Endothelial cell of umbilical vein (primary cell): ENCODE results near the gene HDAC4. TPM values are rescaled to one million over a fixed set of nuclear protein-coding genes. Genes with fewer than 3 reads are reported as not detected.

ENCODE experiments used
- BruUV-seq: library from RNA; stranded (reverse); fragments of 400-500 nt; replicated peaks from 2 replicates; lab custom pipeline; 2021; lab: Mats Ljungman, UMichigan
- CTCF ChIA-PET: fragments of 300-600, 350-600 bp; sonication (Branson Sonifier 250); formaldehyde crosslinking; loops from one replicate; lab custom pipeline; 2021; ENCODE audit warnings: antibody characterized with exemption, inconsistent platforms; lab: Charles Lee
- POLR2A ChIA-PET: fragments of 300-600, 350-600 bp; sonication (Branson Sonifier 250); formaldehyde crosslinking; loops from one replicate; lab custom pipeline; 2021; ENCODE audit warnings: antibody characterized with exemption, inconsistent platforms; lab: Charles Lee
- DNase-seq: peaks from one replicate; pipeline ENCODE4 v3.0.0-alpha.2; 2011; ENCODE audit warnings: low read depth, low spot score
- FAIRE-seq: peaks from 2 replicates; lab custom pipeline; 2011; peaks lifted over from hg19 to GRCh38; lab: Jason Lieb, UNC
- H2AFZ ChIP-seq: 2 replicates; pipeline ENCODE4 v1.6.0; 2012; ENCODE audit warnings: low read depth, low read length, control low read depth, inconsistent platforms
- H3K27ac ChIP-seq: 2 replicates; pipeline ENCODE4 v1.5.1; 2011; ENCODE audit warnings: low read depth, mild to moderate bottlenecking, control low read depth, low read length, moderate library complexity; ENCODE audit not compliant: insufficient read depth
- H3K27me3 ChIP-seq, 2 experiments: 2 replicates each; pipeline versions ENCODE4 v1.6.0 to v1.6.1; 2011; ENCODE audit warnings: low read length in 2 of 2, mixed read lengths in 1 of 2; ENCODE audit not compliant: control insufficient read depth in 2 of 2, insufficient read depth in 2 of 2
- H3K36me3 ChIP-seq, 2 experiments: 2 replicates in 1 of 2; 3 replicates in 1 of 2; pipeline ENCODE4 v1.5.1; 2011; ENCODE audit warnings: low read length in 2 of 2, mild to moderate bottlenecking in 1 of 2, moderate library complexity in 1 of 2; ENCODE audit not compliant: control insufficient read depth in 2 of 2, insufficient read depth in 2 of 2; ENCODE audit errors: extremely low read depth in 1 of 2
- H3K4me1 ChIP-seq: 3 replicates; pipeline ENCODE4 v1.5.1; 2011; ENCODE audit warnings: mild to moderate bottlenecking, low read length; ENCODE audit not compliant: control insufficient read depth, insufficient read depth; ENCODE audit errors: extremely low read depth
- H3K4me2 ChIP-seq: 2 replicates; pipeline ENCODE4 v1.6.1; 2011; ENCODE audit warnings: low read length, control low read depth, mixed read lengths; ENCODE audit not compliant: insufficient read depth
- H3K4me3 ChIP-seq, 3 experiments: fragments of 200-600 bp in 1 of 3; sonication (generic), shearing (Covaris generic) in 1 of 3; replicated peaks in 1 of 3; 2 replicates each; pipeline ENCODE4 v1.5.1; 2011 to 2016; ENCODE audit warnings: control low read depth in 3 of 3, low read length in 3 of 3, mild to moderate bottlenecking in 2 of 3, inconsistent platforms in 1 of 3, low read depth in 1 of 3, moderate library complexity in 1 of 3; ENCODE audit not compliant: insufficient read depth in 1 of 3
- H3K79me2 ChIP-seq: 2 replicates; pipeline ENCODE4 v1.6.0; 2012; ENCODE audit warnings: low read length, inconsistent platforms; ENCODE audit not compliant: control insufficient read depth, insufficient read depth
- H3K9ac ChIP-seq: replicated peaks from 2 replicates; pipeline ENCODE3; 2011; ENCODE audit warnings: low read length, control low read depth; ENCODE audit not compliant: insufficient read depth; ENCODE audit errors: extremely low read depth
- H3K9me1 ChIP-seq: replicated peaks from 3 replicates; pipeline ENCODE4 v1.6.0; 2011; ENCODE audit warnings: mild to moderate bottlenecking, low read length; ENCODE audit not compliant: control insufficient read depth, insufficient read depth; ENCODE audit errors: extremely low read depth
- H3K9me3 ChIP-seq: replicated peaks from 2 replicates; pipeline ENCODE4 v1.5.1; 2012; ENCODE audit warnings: low read length, inconsistent platforms; ENCODE audit not compliant: control insufficient read depth, insufficient read depth
- H4K20me1 ChIP-seq: replicated peaks from 2 replicates; pipeline ENCODE3; 2011; ENCODE audit warnings: mild to moderate bottlenecking, low read length; ENCODE audit not compliant: control insufficient read depth, insufficient read depth; ENCODE audit errors: extremely low read depth
- CTCF ChIP-seq, 2 donors: IDR thresholded peaks; 1 replicate in 1 of 2; 2 replicates in 1 of 2; pipeline ENCODE4 v1.5.1; 2011; ENCODE audit warnings: low read length in 2 of 2, mild to moderate bottlenecking in 2 of 2, moderate library complexity in 2 of 2, control low read depth in 1 of 2, inconsistent platforms in 1 of 2, low read depth in 1 of 2; ENCODE audit not compliant: insufficient read depth in 1 of 2; ENCODE audit errors: extremely low read depth in 1 of 2
- EZH2 ChIP-seq: IDR thresholded peaks from 2 replicates; pipeline ENCODE4 v1.6.1; 2012; ENCODE audit warnings: borderline replicate concordance, low read depth, mild to moderate bottlenecking, moderate library complexity, low read length, inconsistent platforms; ENCODE audit not compliant: severe bottlenecking
- FOS ChIP-seq: IDR thresholded peaks from 2 replicates; pipeline ENCODE4 v1.6.1; 2011; ENCODE audit warnings: mild to moderate bottlenecking, low read length, moderate library complexity, borderline replicate concordance; ENCODE audit not compliant: insufficient read depth
- GATA2 ChIP-seq: IDR thresholded peaks from 2 replicates; pipeline ENCODE4 v1.7.0; 2011; ENCODE audit warnings: low read depth, mild to moderate bottlenecking, moderate library complexity, mixed read lengths, low read length; ENCODE audit not compliant: insufficient read length, insufficient read depth
- JUN ChIP-seq: IDR thresholded peaks from 2 replicates; pipeline ENCODE4 v1.6.1; 2011; ENCODE audit warnings: borderline replicate concordance, low read depth; ENCODE audit not compliant: insufficient read length, insufficient read depth
- MAX ChIP-seq: IDR thresholded peaks from 2 replicates; pipeline ENCODE4 v1.6.1; 2011; ENCODE audit not compliant: insufficient read depth, insufficient read length
- MYC ChIP-seq: IDR thresholded peaks from one replicate; pipeline ENCODE4 v1.6.1; 2011; ENCODE audit warnings: mild to moderate bottlenecking, low read depth, low read length
- POLR2A ChIP-seq: IDR thresholded peaks from 2 replicates; pipeline ENCODE4 v1.6.1; 2012; ENCODE audit warnings: low read depth, mild to moderate bottlenecking, control low read depth, low read length
- POLR2AphosphoS5 ChIP-seq: IDR thresholded peaks from 2 replicates; pipeline ENCODE4 v1.6.1; 2012; ENCODE audit warnings: low read depth, mild to moderate bottlenecking, control low read depth, low read length, moderate library complexity; ENCODE audit not compliant: insufficient read depth
- dilution Hi-C: fragments of 300-500 bp; cut with MboI; formaldehyde crosslinking; loops from one replicate; pipeline ENCODE4 v1.15.0; 2019; ENCODE audit warnings: low sequenced_read_pairs; ENCODE audit not compliant: extremely low pct_ligation_motif_present
- intact Hi-C: fragments of 100-400 bp; cut with micrococcal nuclease; formaldehyde crosslinking; loops from one replicate; pipeline ENCODE4 v1.10.0; 2022
- polyA plus RNA-seq, 4 experiments: library from polyadenylated mRNA; depleted of rRNA in 3 of 4; stranded (reverse) in 3 of 4; unstranded in 1 of 4; fragments of >200 nt; gene quantifications; 2 replicates each; pipeline versions ENCODE4 v1.2.1 to v1.2.3, GENCODE V29; 2011 to 2012; ENCODE audit warnings: missing spikeins in 1 of 4
- total RNA-seq: library from RNA; stranded (reverse); gene quantifications from 2 replicates; pipeline ENCODE4 v1.2.3, GENCODE V29; 2021

Gene HDAC4
- total and polyA plus RNA-seq, 2 donors (not counting 3 experiments of a cell fraction or from before 2014, with no cell fraction given): 13.4 to 33.0 TPM

GRCh38 chr2:239146011-239146641, 254.7 kb downstream of the HDAC4 start:
- Histone ChIP-seq H3K4me1 (no peaks in the 10 kb centered on the region), H3K27me3 (no peaks in the 10 kb centered on the region), H3K79me2 (no peaks in the 10 kb centered on the region), H4K20me1 (no peaks in the 10 kb centered on the region), H3K4me2 (no peak overlapping the region), H3K27ac (no peak overlapping the region), H3K9ac (no peak overlapping the region), H3K4me3 (no peak overlapping the region), H2AFZ (no peak overlapping the region), H3K9me3 (no peaks in the 10 kb centered on the region), H3K36me3 (no peaks in the 10 kb centered on the region), H3K9me1 (no peaks in the 10 kb centered on the region)
- no peak for TF ChIP-seq EZH2
- TF ChIP-seq GATA2: no peak
- TF ChIP-seq POLR2A: no peak
- TF ChIP-seq FOS: no peak
- no peak for TF ChIP-seq CTCF (IDR thresholded peaks at IDR 0.05; ENCODE audit: extremely low read depth in 1 of 2, insufficient read depth in 1 of 2, low read depth in 1 of 2, low read length in 2 of 2)
- TF ChIP-seq MAX: no peak
- TF ChIP-seq MYC: no peak
- no peak for TF ChIP-seq POLR2AphosphoS5
- no peak for TF ChIP-seq JUN
- intact Hi-C loops (no loop called here), dilution Hi-C loops (no loop called here)
- FAIRE-seq (no peak), DNase-seq (no peak)
- CTCF ChIA-PET: no interaction called here
- POLR2A ChIA-PET: no interaction called here
- BruUV-seq: no TSS peak
